ENCODE data around the gene GADL1. TPM values are rescaled to one million over a fixed set of nuclear protein-coding genes. Genes with fewer than 3 reads are reported as not detected.

The GADL1 gene
- total RNA-seq, 1 donor from 2014 or later, result not detected

DNA sequence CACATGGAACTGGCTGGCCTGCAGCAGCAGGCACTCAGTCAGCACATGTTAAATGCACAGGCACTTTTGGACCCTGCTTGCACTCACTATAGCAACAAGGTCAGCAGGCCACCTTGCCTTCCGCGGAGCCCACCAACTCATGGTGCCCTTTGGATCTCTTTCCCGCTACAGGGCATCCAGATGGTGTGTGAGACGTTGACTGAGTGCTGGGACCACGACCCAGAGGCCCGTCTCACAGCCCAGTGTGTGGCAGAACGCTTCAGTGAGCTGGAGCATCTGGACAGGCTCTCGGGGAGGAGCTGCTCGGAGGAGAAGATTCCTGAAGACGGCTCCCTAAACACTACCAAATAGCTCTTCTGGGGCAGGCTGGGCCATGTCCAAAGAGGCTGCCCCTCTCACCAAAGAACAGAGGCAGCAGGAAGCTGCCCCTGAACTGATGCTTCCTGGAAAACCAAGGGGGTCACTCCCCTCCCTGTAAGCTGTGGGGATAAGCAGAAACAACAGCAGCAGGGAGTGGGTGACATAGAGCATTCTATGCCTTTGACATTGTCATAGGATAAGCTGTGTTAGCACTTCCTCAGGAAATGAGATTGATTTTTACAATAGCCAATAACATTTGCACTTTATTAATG lies 203.1 kb downstream of the GADL1 start:
- Histone ChIP-seq H3K36me3 (peaks cover 46 to 63% of the 10 kb centered on the region in 2 donors), H3K27me3 (no peaks in the 10 kb centered on the region), H3K4me1 (peaks cover 15 to 51% of the 10 kb centered on the region in 2 donors), H3K9me3 (no peaks in the 10 kb centered on the region), H3K4me3 (no peak overlapping the region), H3K27ac (peak overlapping the region; percentile 65 to 73)
- no peak for DNase-seq (ENCODE audit: low spot score in 2 of 2)
- TF ChIP-seq, protein P1, sequence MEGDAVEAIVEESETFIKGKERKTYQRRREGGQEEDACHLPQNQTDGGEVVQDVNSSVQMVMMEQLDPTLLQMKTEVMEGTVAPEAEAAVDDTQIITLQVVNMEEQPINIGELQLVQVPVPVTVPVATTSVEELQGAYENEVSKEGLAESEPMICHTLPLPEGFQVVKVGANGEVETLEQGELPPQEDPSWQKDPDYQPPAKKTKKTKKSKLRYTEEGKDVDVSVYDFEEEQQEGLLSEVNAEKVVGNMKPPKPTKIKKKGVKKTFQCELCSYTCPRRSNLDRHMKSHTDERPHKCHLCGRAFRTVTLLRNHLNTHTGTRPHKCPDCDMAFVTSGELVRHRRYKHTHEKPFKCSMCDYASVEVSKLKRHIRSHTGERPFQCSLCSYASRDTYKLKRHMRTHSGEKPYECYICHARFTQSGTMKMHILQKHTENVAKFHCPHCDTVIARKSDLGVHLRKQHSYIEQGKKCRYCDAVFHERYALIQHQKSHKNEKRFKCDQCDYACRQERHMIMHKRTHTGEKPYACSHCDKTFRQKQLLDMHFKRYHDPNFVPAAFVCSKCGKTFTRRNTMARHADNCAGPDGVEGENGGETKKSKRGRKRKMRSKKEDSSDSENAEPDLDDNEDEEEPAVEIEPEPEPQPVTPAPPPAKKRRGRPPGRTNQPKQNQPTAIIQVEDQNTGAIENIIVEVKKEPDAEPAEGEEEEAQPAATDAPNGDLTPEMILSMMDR (IDR thresholded peaks at IDR 0.05), result no peak
- intact Hi-C loops (cut with DNase I), result loop anchor here (5.0 kb wide), 3 partner anchors 84 to 489 kb away; partner anchors contain the start of gene TGFBR2

DNA sequence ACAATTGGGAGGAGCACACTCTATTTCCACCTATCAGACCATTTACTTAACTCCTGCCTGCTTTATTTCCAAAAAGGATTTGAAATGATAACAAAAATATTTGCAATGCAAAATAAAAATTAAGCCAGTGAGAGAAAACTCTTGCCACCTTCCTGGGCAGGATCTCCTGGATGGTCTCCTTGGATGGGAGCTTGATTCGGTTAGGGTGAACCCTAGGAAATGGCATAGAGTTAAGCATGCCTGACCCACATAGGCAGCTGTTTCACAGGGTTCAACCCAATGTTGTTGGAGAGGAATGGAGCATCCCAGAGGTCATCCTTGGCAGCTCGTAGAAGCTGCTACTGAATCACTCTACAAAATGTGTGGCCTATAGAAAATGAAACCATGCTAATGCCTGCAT lies 204.3 kb downstream of the GADL1 start:
- Histone ChIP-seq H3K27me3 (no peaks in the 10 kb centered on the region), H3K27ac (peak overlapping the region; percentile 65 to 73), H3K36me3 (peaks cover 40 to 59% of the 10 kb centered on the region in 2 donors), H3K4me1 (peaks cover 15 to 55% of the 10 kb centered on the region in 2 donors), H3K4me3 (no peak overlapping the region), H3K9me3 (no peaks in the 10 kb centered on the region)
- intact Hi-C loops (cut with DNase I), result loop anchor here (5.0 kb wide), 3 partner anchors 83 to 488 kb away; partner anchors contain the start of gene TGFBR2
- TF ChIP-seq, protein P1 (IDR thresholded peaks at IDR 0.05), result no peak
- DNase-seq (ENCODE audit: low spot score in 2 of 2), result no peak

DNA sequence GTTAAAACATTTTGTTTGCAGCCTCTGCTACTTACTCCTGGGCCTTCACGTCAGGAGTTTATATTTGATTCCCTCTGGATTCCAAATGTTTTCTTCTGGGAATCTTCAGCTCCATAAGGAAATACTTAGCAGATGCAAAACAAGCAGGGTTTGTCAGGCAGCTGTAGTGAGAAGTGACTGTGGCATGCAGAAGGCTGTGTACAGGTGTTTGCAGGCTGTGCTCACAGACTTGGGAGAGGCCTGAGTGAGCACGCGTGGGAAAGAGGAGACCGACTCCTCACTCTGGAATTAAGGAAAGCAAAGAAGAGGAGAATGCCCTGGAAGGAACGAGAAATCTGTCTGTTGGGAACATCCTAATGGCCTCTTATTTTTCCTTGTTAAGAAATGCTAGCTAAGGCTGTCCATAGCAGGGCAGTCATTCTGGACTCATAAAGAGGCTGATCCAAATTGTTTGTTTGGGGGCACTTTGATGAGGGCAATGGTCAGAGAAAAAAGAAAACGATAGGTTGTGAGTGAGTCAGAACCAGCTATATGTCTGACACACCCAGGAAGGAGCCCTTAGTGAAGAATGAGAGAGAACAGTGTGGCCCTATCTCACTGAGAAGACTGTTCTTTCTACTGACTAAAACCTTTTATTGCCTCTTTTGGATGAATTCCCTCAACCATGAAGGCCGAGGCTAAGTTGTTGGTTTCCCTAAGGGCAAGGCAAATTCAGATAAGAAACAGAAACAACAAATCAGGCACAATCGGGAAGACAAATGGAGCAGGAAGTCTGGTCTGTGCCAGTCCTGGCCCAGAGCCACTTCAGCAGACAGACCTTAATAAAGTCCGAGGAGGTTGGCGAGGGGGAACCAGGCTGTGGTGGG lies 205.5 kb downstream of the GADL1 start:
- TF ChIP-seq, protein P1 (IDR thresholded peaks at IDR 0.05), result no peak
- Histone ChIP-seq H3K27me3 (no peaks in the 10 kb centered on the region), H3K4me3 (no peak overlapping the region), H3K9me3 (no peaks in the 10 kb centered on the region), H3K4me1 (peaks cover 15 to 66% of the 10 kb centered on the region in 2 donors), H3K36me3 (peaks cover 28 to 57% of the 10 kb centered on the region in 2 donors), H3K27ac (peak overlapping the region; percentile 73 to 76)
- DNase-seq (ENCODE audit: low spot score in 2 of 2), result no peak
- intact Hi-C loops (cut with DNase I), result no loop called here

DNA sequence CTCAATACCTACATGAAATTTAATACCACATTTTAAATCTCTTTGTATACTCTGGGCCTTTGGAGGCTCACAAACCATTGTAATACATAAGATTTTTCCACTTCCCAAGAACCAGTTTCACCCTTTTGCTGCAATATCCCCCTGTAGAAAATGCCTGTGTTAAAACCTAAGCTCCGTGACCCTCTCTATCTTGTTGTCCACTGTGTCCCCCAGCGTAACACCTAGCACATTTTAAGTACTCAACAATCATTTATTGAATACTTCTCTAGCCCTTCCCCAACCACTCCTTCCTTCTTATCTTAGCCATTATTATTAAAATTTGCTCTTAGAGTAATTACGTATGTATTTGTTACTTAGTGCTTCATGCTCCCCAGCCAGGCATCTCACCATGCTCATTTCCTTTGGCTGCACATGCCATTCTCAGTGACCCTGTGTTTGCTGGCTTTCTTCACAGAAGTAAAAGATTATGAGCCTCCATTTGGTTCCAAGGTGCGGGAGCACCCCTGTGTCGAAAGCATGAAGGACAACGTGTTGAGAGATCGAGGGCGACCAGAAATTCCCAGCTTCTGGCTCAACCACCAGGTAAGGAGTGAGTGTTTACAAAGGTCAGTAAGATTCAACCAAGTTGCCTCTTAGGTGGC lies 206.4 kb downstream of the GADL1 start:
- no peak for DNase-seq (ENCODE audit: low spot score in 2 of 2)
- Histone ChIP-seq H3K9me3 (no peaks in the 10 kb centered on the region), H3K4me3 (no peak overlapping the region), H3K36me3 (peaks cover 24 to 55% of the 10 kb centered on the region in 2 donors), H3K27ac (peak overlapping the region; percentile 73 to 76), H3K4me1 (peaks cover 21 to 71% of the 10 kb centered on the region in 2 donors), H3K27me3 (no peaks in the 10 kb centered on the region)
- intact Hi-C loops (cut with DNase I), result no loop called here
- TF ChIP-seq, protein P1 (IDR thresholded peaks at IDR 0.05), result no peak

DNA sequence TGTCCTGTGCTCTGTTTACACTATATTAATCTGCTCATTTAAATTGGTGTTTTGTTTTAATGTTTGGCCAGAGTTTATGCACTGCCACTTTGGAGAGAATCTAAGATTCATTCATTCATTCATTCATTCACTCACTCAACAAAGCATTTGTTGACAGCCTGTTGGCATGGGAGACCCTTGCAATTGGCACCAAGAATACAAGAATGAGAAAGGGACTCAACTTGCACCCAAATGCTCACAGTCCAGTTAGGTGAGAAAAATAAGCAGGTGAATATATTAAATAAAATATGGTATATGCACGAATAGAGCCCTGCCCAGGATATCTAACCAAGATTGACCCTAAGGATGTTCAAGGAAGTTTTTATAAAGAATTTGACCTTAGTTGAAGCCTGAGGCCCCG lies 207.7 kb downstream of the GADL1 start:
- Histone ChIP-seq H3K9me3 (no peaks in the 10 kb centered on the region), H3K4me1 (peaks cover 31 to 79% of the 10 kb centered on the region in 2 donors), H3K4me3 (no peak overlapping the region), H3K27me3 (no peaks in the 10 kb centered on the region), H3K36me3 (peaks cover 15 to 44% of the 10 kb centered on the region in 2 donors), H3K27ac (peak overlapping the region; percentile 51 to 76)
- intact Hi-C loops (cut with DNase I), result no loop called here
- TF ChIP-seq, protein P1 (IDR thresholded peaks at IDR 0.05), result no peak
- no peak for DNase-seq (ENCODE audit: low spot score in 2 of 2)
